ENCODE results near the gene DHODH.

Gene DHODH

DNA sequence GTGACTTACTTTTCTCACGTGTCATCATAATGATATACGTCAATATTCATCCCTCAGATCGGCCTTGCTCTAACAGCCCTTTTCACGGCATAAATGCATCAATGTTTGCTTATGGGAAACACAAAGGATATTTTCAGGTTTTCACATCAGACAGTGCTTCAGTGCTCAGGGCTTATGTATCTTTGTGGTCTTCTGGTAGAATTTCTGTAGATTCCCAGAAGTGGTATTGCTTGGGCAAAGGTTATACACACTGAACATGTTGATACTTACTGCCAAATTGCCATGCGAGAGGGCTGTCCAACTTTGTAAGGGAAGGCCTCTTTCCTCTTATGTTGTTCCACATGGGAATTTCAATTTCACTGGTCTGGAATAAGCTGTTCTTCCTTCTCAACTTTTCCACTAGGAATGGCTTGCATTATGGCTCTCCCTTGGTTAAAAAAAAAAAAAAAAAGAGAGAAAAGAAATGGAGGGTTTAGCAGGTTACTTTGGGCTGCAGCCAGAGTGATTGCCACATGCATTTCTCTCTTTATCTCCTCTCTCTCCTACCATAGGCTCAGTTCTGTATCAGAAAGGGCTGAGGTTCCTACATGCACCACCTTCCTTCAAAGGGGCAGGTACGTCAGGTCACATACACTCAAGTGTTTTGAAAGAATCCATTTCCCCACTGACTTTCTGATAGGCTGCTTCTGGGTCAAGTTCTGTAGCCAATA is 19.3 kb downstream of the DHODH start:
- Histone ChIP-seq H3K36me3 (ENCODE audit: low read length) (no peaks in the 10 kb centered on the region), H3K9me3 (ENCODE audit: insufficient read depth, low read length) (no peaks in the 10 kb centered on the region), H3K27me3 (ENCODE audit: low read length) (no peaks in the 10 kb centered on the region), H3K4me2 (ENCODE audit: low read depth, low read length, poor library complexity, severe bottlenecking) (no peak overlapping the region), H4K20me1 (ENCODE audit: low read depth, low read length) (no peaks in the 10 kb centered on the region), H3K27ac (ENCODE audit: low read depth, low read length) (no peak overlapping the region), H3K4me3 (ENCODE audit: insufficient read depth, low read length, poor library complexity, severe bottlenecking) (no peak overlapping the region), H3K9me2 (replicated peaks; ENCODE audit: insufficient read depth, low read length) (no peaks in the 10 kb centered on the region), H3F3A (ENCODE audit: insufficient read depth) (no peaks in the 10 kb centered on the region), H3K79me2 (ENCODE audit: insufficient read depth, low read length) (no peaks in the 10 kb centered on the region), H3K9ac (ENCODE audit: low read length) (no peak overlapping the region), H2AFZ (ENCODE audit: low read depth, low read length, severe bottlenecking) (no peak overlapping the region)
- TF ChIP-seq, protein P1, sequence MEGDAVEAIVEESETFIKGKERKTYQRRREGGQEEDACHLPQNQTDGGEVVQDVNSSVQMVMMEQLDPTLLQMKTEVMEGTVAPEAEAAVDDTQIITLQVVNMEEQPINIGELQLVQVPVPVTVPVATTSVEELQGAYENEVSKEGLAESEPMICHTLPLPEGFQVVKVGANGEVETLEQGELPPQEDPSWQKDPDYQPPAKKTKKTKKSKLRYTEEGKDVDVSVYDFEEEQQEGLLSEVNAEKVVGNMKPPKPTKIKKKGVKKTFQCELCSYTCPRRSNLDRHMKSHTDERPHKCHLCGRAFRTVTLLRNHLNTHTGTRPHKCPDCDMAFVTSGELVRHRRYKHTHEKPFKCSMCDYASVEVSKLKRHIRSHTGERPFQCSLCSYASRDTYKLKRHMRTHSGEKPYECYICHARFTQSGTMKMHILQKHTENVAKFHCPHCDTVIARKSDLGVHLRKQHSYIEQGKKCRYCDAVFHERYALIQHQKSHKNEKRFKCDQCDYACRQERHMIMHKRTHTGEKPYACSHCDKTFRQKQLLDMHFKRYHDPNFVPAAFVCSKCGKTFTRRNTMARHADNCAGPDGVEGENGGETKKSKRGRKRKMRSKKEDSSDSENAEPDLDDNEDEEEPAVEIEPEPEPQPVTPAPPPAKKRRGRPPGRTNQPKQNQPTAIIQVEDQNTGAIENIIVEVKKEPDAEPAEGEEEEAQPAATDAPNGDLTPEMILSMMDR (IDR thresholded peaks at IDR 0.05; ENCODE audit: insufficient read depth, low read length, poor library complexity, severe bottlenecking) = no peak

DNA sequence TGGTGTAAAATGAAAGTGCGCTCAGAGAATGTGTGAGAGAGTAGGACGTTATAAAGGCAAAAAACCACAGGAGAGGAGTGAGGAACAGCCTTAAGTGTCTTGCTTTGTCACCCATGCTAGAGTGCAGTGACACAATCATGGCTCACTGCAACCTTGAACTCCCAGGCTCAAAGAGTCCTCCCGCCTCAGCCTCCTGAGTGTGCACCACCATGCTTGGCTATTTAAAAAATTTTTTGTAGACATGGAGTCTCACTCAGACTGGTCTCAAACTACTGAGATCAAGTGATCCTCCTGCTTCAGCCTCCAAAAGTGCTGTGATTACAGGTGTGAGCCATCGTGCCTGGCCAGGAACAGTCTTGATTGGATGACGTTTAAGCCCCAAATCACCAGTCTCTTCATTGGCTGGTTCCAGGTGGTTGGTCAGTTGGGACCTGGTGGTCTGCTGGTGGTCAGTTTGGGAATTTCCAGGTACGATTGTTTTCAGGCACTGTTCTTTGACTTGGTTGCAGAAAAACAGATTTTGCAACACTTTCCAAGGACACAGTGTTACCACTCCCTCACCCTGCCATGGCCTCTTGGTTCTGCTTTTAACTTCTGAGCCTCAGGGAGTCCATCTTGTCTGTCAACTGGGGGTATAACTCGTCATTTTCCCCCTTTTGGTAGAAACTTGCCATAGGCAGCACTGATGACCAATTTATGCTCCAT is 21.2 kb downstream of the DHODH start:
- no peaks in the 10 kb centered on the region for H3K9me3 ChIP-seq (ENCODE audit: insufficient read depth, low read length)
- H2AFZ ChIP-seq (ENCODE audit: low read depth, low read length, severe bottlenecking) = no peak overlapping the region
- no peak for TF ChIP-seq EZH2phosphoT487 (conservative IDR thresholded peaks at IDR 0.05; ENCODE audit: low read length)
- TF ChIP-seq, protein P1 (IDR thresholded peaks at IDR 0.05; ENCODE audit: insufficient read depth, low read length, poor library complexity, severe bottlenecking) = no peak
- H3K4me2 ChIP-seq (ENCODE audit: low read depth, low read length, poor library complexity, severe bottlenecking) = no peak overlapping the region
- no peaks in the 10 kb centered on the region for H3K27me3 ChIP-seq (ENCODE audit: low read length)
- H4K20me1 ChIP-seq (ENCODE audit: low read depth, low read length) = no peaks in the 10 kb centered on the region
- H3K4me3 ChIP-seq (ENCODE audit: insufficient read depth, low read length, poor library complexity, severe bottlenecking) = no peak overlapping the region
- H3K27ac ChIP-seq (ENCODE audit: low read depth, low read length) = no peak overlapping the region
- H3K9me2 ChIP-seq (replicated peaks; ENCODE audit: insufficient read depth, low read length) = no peaks in the 10 kb centered on the region
- H3K9ac ChIP-seq (ENCODE audit: low read length) = no peak overlapping the region
- H3K79me2 ChIP-seq (ENCODE audit: insufficient read depth, low read length) = no peaks in the 10 kb centered on the region
- no peaks in the 10 kb centered on the region for H3K36me3 ChIP-seq (ENCODE audit: low read length)
- H3F3A ChIP-seq (ENCODE audit: insufficient read depth) = no peaks in the 10 kb centered on the region

- no peak overlapping the region for H3K4me2 ChIP-seq (ENCODE audit: low read depth, low read length, poor library complexity, severe bottlenecking)
- H3K9me2 ChIP-seq (replicated peaks; ENCODE audit: insufficient read depth, low read length) = no peaks in the 10 kb centered on the region
- TF ChIP-seq, protein P1 (IDR thresholded peaks at IDR 0.05; ENCODE audit: insufficient read depth, low read length, poor library complexity, severe bottlenecking) = no peak
- no peak for TF ChIP-seq EZH2phosphoT487 (conservative IDR thresholded peaks at IDR 0.05; ENCODE audit: low read length)
- no peaks in the 10 kb centered on the region for H3K79me2 ChIP-seq (ENCODE audit: insufficient read depth, low read length)
- H4K20me1 ChIP-seq (ENCODE audit: low read depth, low read length) = no peaks in the 10 kb centered on the region
- H2AFZ ChIP-seq (ENCODE audit: low read depth, low read length, severe bottlenecking) = no peak overlapping the region
- no peaks in the 10 kb centered on the region for H3K9me3 ChIP-seq (ENCODE audit: insufficient read depth, low read length)
- H3K36me3 ChIP-seq (ENCODE audit: low read length) = no peaks in the 10 kb centered on the region
- no peak overlapping the region for H3K27ac ChIP-seq (ENCODE audit: low read depth, low read length)
- no peak overlapping the region for H3K9ac ChIP-seq (ENCODE audit: low read length)
- H3K4me3 ChIP-seq (ENCODE audit: insufficient read depth, low read length, poor library complexity, severe bottlenecking) = no peak overlapping the region
- H3F3A ChIP-seq (ENCODE audit: insufficient read depth) = no peaks in the 10 kb centered on the region
- no peaks in the 10 kb centered on the region for H3K27me3 ChIP-seq (ENCODE audit: low read length)
These were observed 24.9 kb downstream of the DHODH start for GRCh38 chr16:72033437-72033836.

Measured in SU-DHL-6 (cell line).